ENCODE results near the gene FEN1.

- TF ChIP-seq CTCF (conservative IDR thresholded peaks at IDR 0.05 in 1 of 2, IDR thresholded peaks at IDR 0.05 in 1 of 2; ENCODE audit: extremely low read depth in 1 of 2, insufficient read depth in 1 of 2, low read depth in 1 of 2, low read length in 2 of 2) (peak; percentile 51 to 57), EZH2 (IDR thresholded peaks at IDR 0.05; ENCODE audit: borderline replicate concordance, low read length) (no peak)
These were observed 4.7 kb upstream of the FEN1 start for GRCh38 chr11:61787928-61788491.

All from mammary epithelial cell (primary cell).